ENCODE results near the gene ASB3. TPM values are rescaled to one million over a fixed set of nuclear protein-coding genes. Genes with fewer than 3 reads are reported as not detected.

The ASB3 gene
- total RNA-seq, 2 experiments from 2014 or later: 17.3 to 23.4 TPM

- H3K27ac Mint-ChIP-seq: no peak overlapping the region
- H3K9me3 Mint-ChIP-seq (ENCODE audit: low read depth): no peaks in the 10 kb centered on the region
- DNase-seq: no peak
- POLR2A ChIA-PET: no interaction called here
- no peaks in the 10 kb centered on the region for H3K27me3 Mint-ChIP-seq
- no peak overlapping the region for H3K4me3 Mint-ChIP-seq
- intact Hi-C loops (cut with DNase I, micrococcal nuclease): no loop called here
- H3K36me3 Mint-ChIP-seq (ENCODE audit: low read depth): peaks cover 17% of the 10 kb centered on the region
- ATAC-seq: no peak
- CTCF ChIA-PET: interaction anchor here (0.7 kb wide), 1 partner anchor 370 kb away, joined by 3 read pairs; no protein-coding TSS in a partner anchor
- H3K4me1 Mint-ChIP-seq: no peaks in the 10 kb centered on the region
These were observed 33.3 kb upstream of the ASB3 start for GRCh38 chr2:53820048-53820447.

- no peaks in the 10 kb centered on the region for H3K27me3 Mint-ChIP-seq
These were observed 32.9 kb upstream of the ASB3 start for GRCh38 chr2:53819634-53820033.

GRCh38 chr2:53818854-53819435 lies 32.2 kb upstream of the ASB3 start:
- POLR2A ChIA-PET: no interaction called here
- DNase-seq (no peak), ATAC-seq (no peak)
- Mint-ChIP-seq H3K9me3 (ENCODE audit: low read depth) (no peaks in the 10 kb centered on the region), H3K4me1 (no peaks in the 10 kb centered on the region), H3K4me3 (no peak overlapping the region), H3K27ac (no peak overlapping the region), H3K36me3 (ENCODE audit: low read depth) (peaks cover 20% of the 10 kb centered on the region), H3K27me3 (no peaks in the 10 kb centered on the region)
- CTCF ChIA-PET: no interaction called here
- intact Hi-C loops (cut with DNase I, micrococcal nuclease): no loop called here

More at GRCh38 chr2:53819634-53820033, 32.9 kb upstream of the ASB3 start:
- ATAC-seq (no peak), DNase-seq (no peak)
- Mint-ChIP-seq H3K4me3 (no peak overlapping the region), H3K4me1 (no peaks in the 10 kb centered on the region), H3K9me3 (ENCODE audit: low read depth) (no peaks in the 10 kb centered on the region), H3K27ac (no peak overlapping the region), H3K36me3 (ENCODE audit: low read depth) (peaks cover 18% of the 10 kb centered on the region)
- intact Hi-C loops (cut with DNase I, micrococcal nuclease): no loop called here
- POLR2A ChIA-PET: no interaction called here
- CTCF ChIA-PET: interaction anchor here (0.7 kb wide), 1 partner anchor 369 kb away, joined by 3 read pairs; no protein-coding TSS in a partner anchor

GRCh38 chr2:53813151-53813550 lies 26.4 kb upstream of the ASB3 start:
- intact Hi-C loops (cut with DNase I, micrococcal nuclease): no loop called here
- CTCF ChIA-PET: interaction anchor here (0.6 to 0.7 kb wide), 2 partner anchors 252 to 264 kb away, joined by 3 to 4 read pairs; no protein-coding TSS in a partner anchor
- no peak overlapping the region for H3K27ac Mint-ChIP-seq
- POLR2A ChIA-PET: no interaction called here
- H3K4me1 Mint-ChIP-seq: no peaks in the 10 kb centered on the region
- ATAC-seq (no peak), DNase-seq (no peak)
- no peaks in the 10 kb centered on the region for H3K9me3 Mint-ChIP-seq (ENCODE audit: low read depth)
- no peak overlapping the region for H3K4me3 Mint-ChIP-seq
- H3K27me3 Mint-ChIP-seq: no peaks in the 10 kb centered on the region
- H3K36me3 Mint-ChIP-seq (ENCODE audit: low read depth): peaks cover 35% of the 10 kb centered on the region

GRCh38 chr2:53811601-53812000 lies 24.8 kb upstream of the ASB3 start:
- POLR2A ChIA-PET: no interaction called here
- Mint-ChIP-seq H3K4me1 (no peaks in the 10 kb centered on the region), H3K4me3 (no peak overlapping the region), H3K36me3 (ENCODE audit: low read depth) (peaks cover 27% of the 10 kb centered on the region), H3K27me3 (no peaks in the 10 kb centered on the region), H3K9me3 (ENCODE audit: low read depth) (no peaks in the 10 kb centered on the region), H3K27ac (no peak overlapping the region)
- intact Hi-C loops (cut with DNase I, micrococcal nuclease): no loop called here
- CTCF ChIA-PET: no interaction called here
- DNase-seq (no peak), ATAC-seq (no peak)

GRCh38 chr2:53802617-53803151 lies 15.9 kb upstream of the ASB3 start:
- DNase-seq (no peak), ATAC-seq (no peak)
- CTCF ChIA-PET: no interaction called here
- intact Hi-C loops (cut with DNase I, micrococcal nuclease): no loop called here
- no peak overlapping the region for H3K27ac Mint-ChIP-seq
- H3K36me3 Mint-ChIP-seq (ENCODE audit: low read depth): peaks cover 18% of the 10 kb centered on the region
- no peak overlapping the region for H3K4me3 Mint-ChIP-seq
- no peaks in the 10 kb centered on the region for H3K4me1 Mint-ChIP-seq
- no peaks in the 10 kb centered on the region for H3K9me3 Mint-ChIP-seq (ENCODE audit: low read depth)
- POLR2A ChIA-PET: no interaction called here
- no peaks in the 10 kb centered on the region for H3K27me3 Mint-ChIP-seq

- DNase-seq (no peak), ATAC-seq (no peak)
- ChIA-PET CTCF (interaction anchor here (0.7 kb wide), 1 partner anchor 1995 kb away, joined by 4 read pairs; no protein-coding TSS in a partner anchor), POLR2A (no interaction called here)
- intact Hi-C loops (cut with DNase I, micrococcal nuclease): no loop called here
- peaks cover 20% of the 10 kb centered on the region for H3K36me3 Mint-ChIP-seq (ENCODE audit: low read depth)
- no peak overlapping the region for H3K27ac Mint-ChIP-seq
- no peaks in the 10 kb centered on the region for H3K9me3 Mint-ChIP-seq (ENCODE audit: low read depth)
- H3K4me1 Mint-ChIP-seq: no peaks in the 10 kb centered on the region
- H3K4me3 Mint-ChIP-seq: no peak overlapping the region
- H3K27me3 Mint-ChIP-seq: no peaks in the 10 kb centered on the region
These were observed 14.8 kb upstream of the ASB3 start for GRCh38 chr2:53801547-53801946.

GRCh38 chr2:53793821-53794220 lies 7.1 kb upstream of the ASB3 start:
- ChIA-PET CTCF (no interaction called here), POLR2A (no interaction called here)
- Mint-ChIP-seq H3K27ac (no peak overlapping the region), H3K4me1 (peaks cover 9% of the 10 kb centered on the region), H3K9me3 (ENCODE audit: low read depth) (no peaks in the 10 kb centered on the region), H3K4me3 (no peak overlapping the region), H3K36me3 (ENCODE audit: low read depth) (peaks cover 17% of the 10 kb centered on the region), H3K27me3 (no peaks in the 10 kb centered on the region)
- DNase-seq (no peak), ATAC-seq (no peak)
- intact Hi-C loops (cut with DNase I, micrococcal nuclease): no loop called here

- ATAC-seq: no peak
- POLR2A ChIA-PET: no interaction called here
- Mint-ChIP-seq H3K36me3 (ENCODE audit: low read depth) (peaks cover 17% of the 10 kb centered on the region), H3K9me3 (ENCODE audit: low read depth) (no peaks in the 10 kb centered on the region), H3K27ac (no peak overlapping the region), H3K27me3 (no peaks in the 10 kb centered on the region), H3K4me3 (no peak overlapping the region), H3K4me1 (peaks cover 15% of the 10 kb centered on the region)
- DNase-seq: no peak
- CTCF ChIA-PET: no interaction called here
- intact Hi-C loops (cut with DNase I, micrococcal nuclease): no loop called here
These were observed 6.5 kb upstream of the ASB3 start for GRCh38 chr2:53793261-53793660.

- H3K4me1 Mint-ChIP-seq: peaks cover 44% of the 10 kb centered on the region
- H3K36me3 Mint-ChIP-seq (ENCODE audit: low read depth): peaks cover 3% of the 10 kb centered on the region
- peak overlapping the region; percentile 100 for H3K4me3 Mint-ChIP-seq
- peak; percentile 43 for ATAC-seq
- H3K9me3 Mint-ChIP-seq (ENCODE audit: low read depth): no peaks in the 10 kb centered on the region
- peak; percentile 28 for DNase-seq
- peak overlapping the region; percentile 95 for H3K27ac Mint-ChIP-seq
- ChIA-PET CTCF (interaction anchor here (1.3 to 1.6 kb wide), 2 partner anchors 16 to 18 kb away, joined by 6 to 8 read pairs; no protein-coding TSS in a partner anchor), POLR2A (interaction anchor here (0.5 to 2.9 kb wide), 3 partner anchors 11 to 259 kb away, joined by 3 to 24 read pairs (median 4); partner anchors contain the start of gene CHAC2)
- no peaks in the 10 kb centered on the region for H3K27me3 Mint-ChIP-seq
- intact Hi-C loops (cut with DNase I, micrococcal nuclease): loop anchor here (1.0 to 5.0 kb wide), 5 partner anchors 19 to 1830 kb away; partner anchors contain the start of genes CHAC2 (in 1 of the 2) and PPP4R3B (in 1 of the 2)
These were observed 999 bp upstream of the ASB3 start for GRCh38 chr2:53787614-53788289.

- Mint-ChIP-seq H3K36me3 (ENCODE audit: low read depth) (peaks cover 10% of the 10 kb centered on the region), H3K27ac (peak overlapping the region; percentile 95), H3K4me1 (peaks cover 47% of the 10 kb centered on the region), H3K4me3 (peak overlapping the region; percentile 100), H3K27me3 (no peaks in the 10 kb centered on the region), H3K9me3 (ENCODE audit: low read depth) (no peaks in the 10 kb centered on the region)
- intact Hi-C loops (cut with DNase I, micrococcal nuclease): loop anchor here (1.0 to 5.0 kb wide), 3 partner anchors 34 to 1831 kb away; partner anchors contain the start of gene PPP4R3B (in 1 of the 2)
- ATAC-seq (peak; percentile 28), DNase-seq (peak; percentile 53)
- CTCF ChIA-PET: interaction anchor here (0.6 to 1.8 kb wide), 4 partner anchors 10 to 35 kb away, joined by 3 to 10 read pairs (median 6); partner anchors contain the start of gene CHAC2
- POLR2A ChIA-PET: interaction anchor here (2.9 kb wide), 1 partner anchor 19 kb away, joined by 24 read pairs; the partner anchor contains the start of gene CHAC2
These were observed 425 bp downstream of the ASB3 start for GRCh38 chr2:53786352-53786704.

Measured in activated CD4-positive, alpha-beta T cell treated with anti-CD3 and anti-CD28 coated beads for 36 hours (primary cell).